ENCODE measurements around the gene CSGALNACT2.

GRCh38 chr10:43111921-43112607 is 26.2 kb upstream of the CSGALNACT2 start:
- TF ChIP-seq POLR2AphosphoS5 (IDR thresholded peaks at IDR 0.05; ENCODE audit: low read depth, low read length) (no peak), RFX5 (IDR thresholded peaks at IDR 0.05; ENCODE audit: low read length) (no peak), YY1 (IDR thresholded peaks at IDR 0.05; ENCODE audit: low read depth) (no peak), EP300 (IDR thresholded peaks at IDR 0.05; ENCODE audit: borderline replicate concordance in 1 of 2, low read depth in 1 of 2, low read length in 1 of 2) (no peak), RAD21 (IDR thresholded peaks at IDR 0.05; ENCODE audit: low read length) (no peak), FOXM1 (IDR thresholded peaks at IDR 0.05; ENCODE audit: low read depth) (no peak), CHD2 (IDR thresholded peaks at IDR 0.05; ENCODE audit: low read length, partially characterized antibody) (no peak), PBX3 (IDR thresholded peaks at IDR 0.05) (no peak), MXI1 (IDR thresholded peaks at IDR 0.05; ENCODE audit: low read depth, low read length) (no peak), GABPA (IDR thresholded peaks at IDR 0.05; ENCODE audit: low read depth) (no peak), SMC3 (IDR thresholded peaks at IDR 0.05; ENCODE audit: low read depth, low read length) (no peak), FOXJ3 (CRISPR knock-in tag; IDR thresholded peaks at IDR 0.05) (no peak)
- TF ChIP-seq, protein P1, sequence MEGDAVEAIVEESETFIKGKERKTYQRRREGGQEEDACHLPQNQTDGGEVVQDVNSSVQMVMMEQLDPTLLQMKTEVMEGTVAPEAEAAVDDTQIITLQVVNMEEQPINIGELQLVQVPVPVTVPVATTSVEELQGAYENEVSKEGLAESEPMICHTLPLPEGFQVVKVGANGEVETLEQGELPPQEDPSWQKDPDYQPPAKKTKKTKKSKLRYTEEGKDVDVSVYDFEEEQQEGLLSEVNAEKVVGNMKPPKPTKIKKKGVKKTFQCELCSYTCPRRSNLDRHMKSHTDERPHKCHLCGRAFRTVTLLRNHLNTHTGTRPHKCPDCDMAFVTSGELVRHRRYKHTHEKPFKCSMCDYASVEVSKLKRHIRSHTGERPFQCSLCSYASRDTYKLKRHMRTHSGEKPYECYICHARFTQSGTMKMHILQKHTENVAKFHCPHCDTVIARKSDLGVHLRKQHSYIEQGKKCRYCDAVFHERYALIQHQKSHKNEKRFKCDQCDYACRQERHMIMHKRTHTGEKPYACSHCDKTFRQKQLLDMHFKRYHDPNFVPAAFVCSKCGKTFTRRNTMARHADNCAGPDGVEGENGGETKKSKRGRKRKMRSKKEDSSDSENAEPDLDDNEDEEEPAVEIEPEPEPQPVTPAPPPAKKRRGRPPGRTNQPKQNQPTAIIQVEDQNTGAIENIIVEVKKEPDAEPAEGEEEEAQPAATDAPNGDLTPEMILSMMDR (IDR thresholded peaks at IDR 0.05) = no peak

All from SK-N-SH (cell line).